K562 (cell line): ENCODE measurements around the gene HNF4A. TPM values are rescaled to one million over a fixed set of nuclear protein-coding genes. Genes with fewer than 3 reads are reported as not detected.
A peak's percentile ranks its signal among the peaks of the same experiment; 100 is the strongest.

Source experiments
- ATAC-seq: fragments of 200-7000 bp; cut with Tn5 transposase; 3 replicates; pipeline ENCODE4 v1.9.1; 2020; ENCODE audit warnings: moderate library complexity
- BruUV-seq: library from RNA; stranded (reverse); fragments of 400-500 nt; replicated peaks from 2 replicates; lab custom pipeline; 2021; lab: Mats Ljungman, UMichigan
- CTCF ChIA-PET: fragments of 300-600 bp; formaldehyde crosslinking; extraction: SDS; loops from one replicate; lab custom pipeline; 2021; ENCODE audit warnings: low intra/inter-chr PET ratio; lab: Yijun Ruan, JAX
- POLR2A ChIA-PET: fragments of 300-600, 350-650 bp; sonication (Branson Sonifier 250); formaldehyde crosslinking; extraction: SDS; loops from one replicate; lab custom pipeline; 2021; ENCODE audit warnings: antibody characterized with exemption, inconsistent platforms; lab: Yijun Ruan, JAX
- DNase-seq, 4 experiments: peaks; one replicate each; pipeline versions ENCODE4 v3.0.0 to v3.0.0-alpha.2; 2011 to 2018; ENCODE audit warnings: low spot score in 3 of 4, mixed read lengths in 3 of 4; ENCODE audit errors: extremely low read depth in 1 of 4
- FAIRE-seq: peaks from 2 replicates; lab custom pipeline; 2011; peaks lifted over from hg19 to GRCh38; lab: Jason Lieb, UNC
- H2AFZ ChIP-seq: 2 replicates; pipeline ENCODE4 v1.6.0; 2011; ENCODE audit warnings: low read depth, low read length, control low read depth, inconsistent platforms
- H3K27ac ChIP-seq: fragments of 200-600 bp; 3 replicates; pipeline ENCODE4 v1.8.0; 2011; ENCODE audit warnings: low read depth, mild to moderate bottlenecking, control low read depth, inconsistent platforms, low read length, moderate library complexity, mixed read lengths; ENCODE audit errors: extremely low read depth
- H3K27me3 ChIP-seq, 2 experiments: fragments of 300-600 bp in 1 of 2; 2 replicates in 1 of 2; 3 replicates in 1 of 2; pipeline versions ENCODE4 v1.6.0 to v1.8.0; 2011; ENCODE audit warnings: inconsistent platforms in 2 of 2, low read length in 2 of 2, mild to moderate bottlenecking in 1 of 2, mixed read lengths in 1 of 2, moderate library complexity in 1 of 2; ENCODE audit not compliant: control insufficient read depth in 2 of 2, insufficient read depth in 2 of 2
- H3K36me3 ChIP-seq: fragments of 300-600 bp; 3 replicates; pipeline ENCODE4 v1.8.0; 2011; ENCODE audit warnings: mild to moderate bottlenecking, low read length, inconsistent platforms; ENCODE audit not compliant: control insufficient read depth, insufficient read depth
- H3K4me1 ChIP-seq, 2 experiments: fragments of 200-600 bp in 1 of 2; replicated peaks in 1 of 2; 2 replicates in 1 of 2; 3 replicates in 1 of 2; pipeline versions ENCODE4 v1.5.1 to v1.8.0; 2011; ENCODE audit warnings: inconsistent platforms in 2 of 2, low read length in 2 of 2, mild to moderate bottlenecking in 1 of 2, mixed read lengths in 1 of 2, moderate library complexity in 1 of 2; ENCODE audit not compliant: control insufficient read depth in 2 of 2, insufficient read depth in 2 of 2
- H3K4me2 ChIP-seq: 2 replicates; pipeline ENCODE4 v1.6.1; 2011; ENCODE audit warnings: low read length, control low read depth, inconsistent platforms, mixed read lengths; ENCODE audit not compliant: insufficient read depth
- H3K4me3 ChIP-seq: fragments of 200-600 bp; sonication (generic), shearing (Covaris generic); 2 replicates; pipeline ENCODE4 v1.5.1; 2016; ENCODE audit warnings: control low read depth, inconsistent platforms
- H3K79me2 ChIP-seq: fragments of 200-600 bp; 3 replicates; pipeline ENCODE4 v1.8.0; 2011; ENCODE audit warnings: low read length, inconsistent platforms; ENCODE audit not compliant: control insufficient read depth, insufficient read depth
- H3K9ac ChIP-seq, 2 experiments: 2 replicates each; pipeline versions ENCODE4 v1.6.0 to v1.6.1; 2011; ENCODE audit warnings: low read depth in 2 of 2, low read length in 2 of 2, control low read depth in 1 of 2, inconsistent platforms in 1 of 2, mild to moderate bottlenecking in 1 of 2, mixed read lengths in 1 of 2; ENCODE audit not compliant: insufficient read depth in 1 of 2
- H3K9me1 ChIP-seq: one replicate; pipeline ENCODE4 v1.6.0; 2011; ENCODE audit warnings: inconsistent platforms, mild to moderate bottlenecking, low read length, moderate library complexity; ENCODE audit not compliant: control insufficient read depth, insufficient read depth
- H3K9me3 ChIP-seq: replicated peaks from 2 replicates; pipeline ENCODE4 v1.5.1; 2011; ENCODE audit warnings: low read depth, low read length, inconsistent platforms; ENCODE audit not compliant: control insufficient read depth, insufficient read depth
- H4K20me1 ChIP-seq: replicated peaks from 2 replicates; pipeline ENCODE4 v1.6.1; 2011; ENCODE audit warnings: low read length, inconsistent platforms, mixed read lengths; ENCODE audit not compliant: control insufficient read depth, insufficient read depth
- BCOR ChIP-seq: fragments of 450-650 bp; IDR thresholded peaks from 2 replicates; pipeline ENCODE4 v1.6.1; 2016
- CREB3 ChIP-seq: fragments of 450-650 bp; conservative IDR thresholded peaks from 2 replicates; pipeline ENCODE4 v1.6.1; 2016; ENCODE audit warnings: missing genetic modification characterization, low read depth, mild to moderate bottlenecking, missing compliant biosample characterization, moderate library complexity
- FOS ChIP-seq: IDR thresholded peaks from 3 replicates; pipeline ENCODE4 v1.6.1; 2011; ENCODE audit not compliant: insufficient read length; ENCODE audit errors: extremely low read depth
- SMAD3 ChIP-seq: fragments of 450-650 bp; formaldehyde crosslinking; conservative IDR thresholded peaks from 2 replicates; pipeline ENCODE4 v1.4.0; 2020; ENCODE audit warnings: mild to moderate bottlenecking
- ZNF124 ChIP-seq: sonication (generic); formaldehyde crosslinking; IDR thresholded peaks from 2 replicates; pipeline ENCODE4 v1.8.1; 2022; ENCODE audit warnings: missing genetic modification reagents
- ZNF143 ChIP-seq: sonication (generic); formaldehyde crosslinking; IDR thresholded peaks from 2 replicates; pipeline ENCODE4 v1.9.0; 2022; ENCODE audit warnings: mild to moderate bottlenecking, missing genetic modification reagents
- WGBS: fragments of 100-300 bp; shearing (Covaris generic); methylation state at CpG from one replicate; pipeline ENCODE4 v1.1.6; 2016; ENCODE audit warnings: low coverage, mixed read lengths; ENCODE audit not compliant: insufficient coverage; ENCODE audit errors: missing lambda C conversion rate; 5-methylcytosine and 5-hydroxymethylcytosine counted together
- in situ Hi-C: fragments of 300-500 bp; cut with MboI; formaldehyde crosslinking; loops from 4 replicates; pipeline ENCODE4 v1.15.0; 2018; ENCODE audit warnings: inconsistent platforms, mixed read lengths
- intact Hi-C: fragments of 100-400 bp; cut with micrococcal nuclease; formaldehyde crosslinking; loops from 2 replicates; pipeline ENCODE4 v1.14.2; 2022
- polyA plus RNA-seq, 8 experiments: library from polyadenylated mRNA; depleted of rRNA in 4 of 8; stranded (reverse) in 5 of 8; unstranded in 3 of 8; fragments of >200 nt; fragmentation: Nextera tagmentation in 2 of 8; fragmentation: Illumina TruSeq in 1 of 8; extraction: Ambion mirVana in 2 of 8; extraction: Trizol in 1 of 8; gene quantifications; 2 replicates each; pipeline versions ENCODE4 v1.2.1 to v1.2.3, GENCODE V29; 2011 to 2014; ENCODE audit warnings: inconsistent platforms in 1 of 8, missing spikeins in 1 of 8
- total RNA-seq, 7 experiments: library from RNA; depleted of rRNA in 6 of 7; stranded (reverse); fragments of >200 nt in 6 of 7; fragmentation: Illumina TruSeq in 2 of 7; extraction: Trizol in 2 of 7; gene quantifications; 2 replicates each; pipeline versions ENCODE4 v1.2.1 to v1.2.3, GENCODE V29; 2011 to 2021; ENCODE audit warnings: low replicate concordance in 1 of 7

HNF4A gene
- total and polyA plus RNA-seq, 9 of the 15 experiments (the other 6 are each of a cell fraction or from before 2014, with no cell fraction given) = 0.03 to 0.27 (median 0.08) TPM; not detected in 5

GRCh38 chr20:44475372-44475693, 119.8 kb downstream of the HNF4A start:
- H3K4me3 ChIP-seq = peak overlapping the region; percentile 68
- 19% methylated on average over 2 of the region's 2 CpGs for WGBS
- POLR2A ChIA-PET = interaction anchor here (0.7 to 1.6 kb wide), 3 partner anchors 9 to 19 kb away, joined by 4 to 7 read pairs (median 5); no protein-coding TSS in a partner anchor
- H2AFZ ChIP-seq = peak overlapping the region; percentile 87
- peaks cover 2% of the 10 kb centered on the region; the same call in 1 of the 3 replicates for H3K36me3 ChIP-seq
- CTCF ChIA-PET = interaction anchor here (1.9 kb wide), 1 partner anchor 135 kb away, joined by 14 read pairs; no protein-coding TSS in a partner anchor
- no peak for FAIRE-seq
- H3K27me3 ChIP-seq = peaks cover 0 to under 1% of the 10 kb centered on the region in 2 experiments; a peak in 3 of 5 replicates
- no TSS peak for BruUV-seq
- H3K4me1 ChIP-seq = peaks cover 17 to 22% of the 10 kb centered on the region in 2 experiments; a peak in 4 of 5 replicates
- H3K9me3 ChIP-seq = no peaks in the 10 kb centered on the region
- no peak for ATAC-seq
- peaks cover 14% of the 10 kb centered on the region; the same call in 1 of the 3 replicates for H3K79me2 ChIP-seq
- peak overlapping the region; percentile 1; the same call in 1 of the 3 replicates for H3K27ac ChIP-seq
- in situ Hi-C loops (no loop called here), intact Hi-C loops (loop anchor here (2.0 kb wide), 1 partner anchor 135 kb away; no protein-coding TSS in a partner anchor)
- peak overlapping the region; percentile 87 for H3K4me2 ChIP-seq
- peak overlapping the region; percentile 77 to 94 for H3K9ac ChIP-seq
- TF ChIP-seq FOS (no peak), ZNF124 (CRISPR knock-in tag) (0 out of 2 replicates have a peak, but pooled peaks have one; percentile 17), SMAD3 (CRISPR knock-in tag) (no peak), CREB3 (tag) (0 out of 2 replicates have a peak, but pooled peaks have one; percentile 13), BCOR (peak; percentile 15; the same call in 1 of the 2 replicates), ZNF143 (CRISPR knock-in tag) (peak; percentile 32; the same call in 1 of the 2 replicates)
- H3K9me1 ChIP-seq = no peaks in the 10 kb centered on the region
- DNase-seq = no peak
- no peaks in the 10 kb centered on the region for H4K20me1 ChIP-seq
